ENCODE results near the gene ZNF408. TPM values are rescaled to one million over a fixed set of nuclear protein-coding genes. Genes with fewer than 3 reads are reported as not detected.
A peak's percentile ranks its signal among the peaks of the same experiment; 100 is the strongest.

Gene ZNF408
- total RNA-seq, 1 experiment from 2014 or later: 15.2 TPM

DNA sequence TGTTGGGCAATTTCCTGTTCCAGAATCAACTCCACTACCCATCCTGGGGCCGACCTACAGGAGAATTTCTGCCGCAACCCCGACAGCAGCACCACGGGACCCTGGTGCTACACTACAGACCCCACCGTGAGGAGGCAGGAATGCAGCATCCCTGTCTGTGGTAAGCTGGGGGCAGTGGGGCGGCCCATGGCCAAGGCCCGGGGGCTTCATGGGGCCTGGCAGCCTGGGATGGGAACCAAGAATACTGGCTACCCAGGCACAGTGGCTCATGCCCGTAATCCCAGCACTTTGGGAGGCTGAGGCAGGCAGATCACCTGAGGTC is 22.5 kb downstream of the ZNF408 start (continued):
- TF ChIP-seq, protein P1, sequence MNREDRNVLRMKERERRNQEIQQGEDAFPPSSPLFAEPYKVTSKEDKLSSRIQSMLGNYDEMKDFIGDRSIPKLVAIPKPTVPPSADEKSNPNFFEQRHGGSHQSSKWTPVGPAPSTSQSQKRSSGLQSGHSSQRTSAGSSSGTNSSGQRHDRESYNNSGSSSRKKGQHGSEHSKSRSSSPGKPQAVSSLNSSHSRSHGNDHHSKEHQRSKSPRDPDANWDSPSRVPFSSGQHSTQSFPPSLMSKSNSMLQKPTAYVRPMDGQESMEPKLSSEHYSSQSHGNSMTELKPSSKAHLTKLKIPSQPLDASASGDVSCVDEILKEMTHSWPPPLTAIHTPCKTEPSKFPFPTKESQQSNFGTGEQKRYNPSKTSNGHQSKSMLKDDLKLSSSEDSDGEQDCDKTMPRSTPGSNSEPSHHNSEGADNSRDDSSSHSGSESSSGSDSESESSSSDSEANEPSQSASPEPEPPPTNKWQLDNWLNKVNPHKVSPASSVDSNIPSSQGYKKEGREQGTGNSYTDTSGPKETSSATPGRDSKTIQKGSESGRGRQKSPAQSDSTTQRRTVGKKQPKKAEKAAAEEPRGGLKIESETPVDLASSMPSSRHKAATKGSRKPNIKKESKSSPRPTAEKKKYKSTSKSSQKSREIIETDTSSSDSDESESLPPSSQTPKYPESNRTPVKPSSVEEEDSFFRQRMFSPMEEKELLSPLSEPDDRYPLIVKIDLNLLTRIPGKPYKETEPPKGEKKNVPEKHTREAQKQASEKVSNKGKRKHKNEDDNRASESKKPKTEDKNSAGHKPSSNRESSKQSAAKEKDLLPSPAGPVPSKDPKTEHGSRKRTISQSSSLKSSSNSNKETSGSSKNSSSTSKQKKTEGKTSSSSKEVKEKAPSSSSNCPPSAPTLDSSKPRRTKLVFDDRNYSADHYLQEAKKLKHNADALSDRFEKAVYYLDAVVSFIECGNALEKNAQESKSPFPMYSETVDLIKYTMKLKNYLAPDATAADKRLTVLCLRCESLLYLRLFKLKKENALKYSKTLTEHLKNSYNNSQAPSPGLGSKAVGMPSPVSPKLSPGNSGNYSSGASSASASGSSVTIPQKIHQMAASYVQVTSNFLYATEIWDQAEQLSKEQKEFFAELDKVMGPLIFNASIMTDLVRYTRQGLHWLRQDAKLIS (CRISPR knock-in tag; IDR thresholded peaks at IDR 0.05; ENCODE audit: borderline replicate concordance): no peak
- no peak for TF ChIP-seq E2F1 (CRISPR knock-in tag; IDR thresholded peaks at IDR 0.05)
- TF ChIP-seq SMAD4 (CRISPR knock-in tag; IDR thresholded peaks at IDR 0.05): no peak
- no peak for TF ChIP-seq ESRRA (CRISPR knock-in tag; IDR thresholded peaks at IDR 0.05; ENCODE audit: borderline replicate concordance)
- no peak for TF ChIP-seq EMX1 (CRISPR knock-in tag; IDR thresholded peaks at IDR 0.05)
- no peak for TF ChIP-seq ZNF532 (CRISPR knock-in tag; IDR thresholded peaks at IDR 0.05; ENCODE audit: borderline replicate concordance)
- TF ChIP-seq HMGA2 (CRISPR knock-in tag; IDR thresholded peaks at IDR 0.05): no peak
- TF ChIP-seq MAX (CRISPR knock-in tag; IDR thresholded peaks at IDR 0.05): no peak
- TF ChIP-seq, protein P2, sequence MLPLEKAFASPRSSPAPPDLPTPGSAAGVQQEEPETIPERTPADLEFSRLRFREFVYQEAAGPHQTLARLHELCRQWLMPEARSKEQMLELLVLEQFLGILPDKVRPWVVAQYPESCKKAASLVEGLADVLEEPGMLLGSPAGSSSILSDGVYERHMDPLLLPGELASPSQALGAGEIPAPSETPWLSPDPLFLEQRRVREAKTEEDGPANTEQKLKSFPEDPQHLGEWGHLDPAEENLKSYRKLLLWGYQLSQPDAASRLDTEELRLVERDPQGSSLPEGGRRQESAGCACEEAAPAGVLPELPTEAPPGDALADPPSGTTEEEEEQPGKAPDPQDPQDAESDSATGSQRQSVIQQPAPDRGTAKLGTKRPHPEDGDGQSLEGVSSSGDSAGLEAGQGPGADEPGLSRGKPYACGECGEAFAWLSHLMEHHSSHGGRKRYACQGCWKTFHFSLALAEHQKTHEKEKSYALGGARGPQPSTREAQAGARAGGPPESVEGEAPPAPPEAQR (CRISPR knock-in tag; IDR thresholded peaks at IDR 0.05): no peak

DNA sequence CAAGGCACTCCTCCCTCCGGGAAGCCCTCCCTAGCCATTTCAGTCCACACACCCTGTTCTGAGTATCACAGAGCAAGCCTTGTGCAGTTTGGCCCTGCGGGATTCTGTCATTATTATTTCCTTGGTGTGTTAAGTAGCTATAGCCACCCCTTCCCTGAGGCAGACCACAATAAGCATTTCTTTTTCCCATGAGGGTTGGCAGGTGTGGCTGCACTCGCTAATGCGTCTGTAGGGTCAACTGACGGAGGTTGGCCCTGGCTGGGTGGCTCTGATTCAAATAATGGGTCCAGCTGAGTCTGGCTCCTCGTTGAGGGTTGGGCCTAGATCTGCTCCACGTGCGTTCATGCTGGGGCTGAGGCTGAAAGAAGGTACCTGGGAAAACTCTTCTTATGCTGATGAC is 23.3 kb downstream of the ZNF408 start:
- Mint-ChIP-seq H3K4me1 (peaks cover 10% of the 10 kb centered on the region), H3K4me3 (no peak overlapping the region), H3K27me3 (ENCODE audit: low read depth) (no peaks in the 10 kb centered on the region), H3K36me3 (no peaks in the 10 kb centered on the region), H3K9me3 (no peaks in the 10 kb centered on the region), H3K27ac (peak overlapping the region; percentile 53)
- ChIA-PET CTCF (interaction anchor here (0.5 kb wide), 1 partner anchor 212 kb away, joined by 4 read pairs; the partner anchor contains the start of gene CSTPP1), POLR2A (interaction anchor here (0.6 kb wide), 1 partner anchor 154 kb away, joined by 11 read pairs; no protein-coding TSS in a partner anchor)
- ATAC-seq: peak; percentile 33
- TF ChIP-seq ESRRA (CRISPR knock-in tag; IDR thresholded peaks at IDR 0.05; ENCODE audit: borderline replicate concordance) (no peak), NR3C1 (CRISPR knock-in tag; conservative IDR thresholded peaks at IDR 0.05; ENCODE audit: low read depth) (no peak), ZNF671 (CRISPR knock-in tag; IDR thresholded peaks at IDR 0.05) (no peak), E2F1 (CRISPR knock-in tag; IDR thresholded peaks at IDR 0.05) (no peak), JAZF1 (CRISPR knock-in tag; IDR thresholded peaks at IDR 0.05) (no peak), ZNF219 (CRISPR knock-in tag; IDR thresholded peaks at IDR 0.05; ENCODE audit: borderline replicate concordance) (no peak)
- TF ChIP-seq, protein P2 (CRISPR knock-in tag; IDR thresholded peaks at IDR 0.05): no peak
- DNase-seq (ENCODE audit: low spot score): no peak
